Liver (tissue), 9 donors: ENCODE measurements around the gene PLCE1. TPM values are rescaled to one million over a fixed set of nuclear protein-coding genes. Genes with fewer than 3 reads are reported as not detected.

Source experiments
- DNase-seq: peaks from one replicate; pipeline ENCODE4 v3.0.0-alpha.2; 2017; ENCODE audit warnings: low spot score
- H3K27ac ChIP-seq, 2 donors: one replicate each; pipeline ENCODE4 v1.7.0; 2013; ENCODE audit warnings: inconsistent platforms in 2 of 2, low read length in 2 of 2, control low read depth in 1 of 2, low read depth in 1 of 2, mild to moderate bottlenecking in 1 of 2
- H3K27me3 ChIP-seq, 4 donors: one replicate each; pipeline versions ENCODE4 v1.6.1 to v1.7.0; 2013; ENCODE audit warnings: low read length in 3 of 4, inconsistent platforms in 1 of 4, mild to moderate bottlenecking in 1 of 4, moderate library complexity in 1 of 4; ENCODE audit not compliant: control insufficient read depth in 4 of 4, insufficient read depth in 4 of 4
- H3K36me3 ChIP-seq, 4 donors: one replicate each; pipeline versions ENCODE4 v1.6.1 to v1.7.0; 2013; ENCODE audit warnings: low read length in 3 of 4, mild to moderate bottlenecking in 3 of 4, low read depth in 1 of 4, moderate library complexity in 1 of 4; ENCODE audit not compliant: control insufficient read depth in 4 of 4, insufficient read depth in 3 of 4
- H3K4me1 ChIP-seq, 4 donors: one replicate each; pipeline versions ENCODE4 v1.6.1 to v1.7.0; 2013; ENCODE audit warnings: low read length in 3 of 4, mild to moderate bottlenecking in 3 of 4, moderate library complexity in 1 of 4; ENCODE audit not compliant: control insufficient read depth in 4 of 4, insufficient read depth in 4 of 4
- H3K4me3 ChIP-seq, 3 donors: one replicate each; pipeline versions ENCODE4 v1.6.1 to v1.7.0; 2013; ENCODE audit warnings: low read length in 3 of 3, control low read depth in 1 of 3, low read depth in 1 of 3, mild to moderate bottlenecking in 1 of 3
- H3K9ac ChIP-seq, 2 donors: one replicate each; pipeline ENCODE4 v1.7.0; 2013; ENCODE audit warnings: low read length in 2 of 2, mild to moderate bottlenecking in 2 of 2, moderate library complexity in 2 of 2, control low read depth in 1 of 2, low read depth in 1 of 2
- H3K9me3 ChIP-seq, 4 donors: one replicate each; pipeline versions ENCODE4 v1.6.1 to v1.7.0; 2013; ENCODE audit warnings: low read length in 3 of 4; ENCODE audit not compliant: control insufficient read depth in 4 of 4
- EGR1 ChIP-seq, 2 donors: IDR thresholded peaks; 2 replicates each; pipeline ENCODE4 v1.6.1; 2016 to 2018; ENCODE audit warnings: antibody characterized with exemption in 2 of 2, low read depth in 2 of 2
- FOXA1 ChIP-seq: IDR thresholded peaks from 2 replicates; pipeline ENCODE4 v1.6.1; 2016; ENCODE audit warnings: antibody characterized with exemption
- GABPA ChIP-seq, 2 donors: IDR thresholded peaks in 1 of 2; conservative IDR thresholded peaks in 1 of 2; 2 replicates each; pipeline ENCODE4 v1.6.1; 2016; ENCODE audit warnings: antibody characterized with exemption in 2 of 2, mild to moderate bottlenecking in 1 of 2, moderate library complexity in 1 of 2
- HNF4A ChIP-seq, 2 donors: conservative IDR thresholded peaks; 2 replicates each; pipeline ENCODE4 v1.6.1; 2016; ENCODE audit warnings: antibody characterized with exemption in 2 of 2, mild to moderate bottlenecking in 2 of 2
- JUND ChIP-seq, 2 donors: IDR thresholded peaks; 2 replicates each; pipeline ENCODE4 v1.6.1; 2016; ENCODE audit warnings: antibody characterized with exemption in 2 of 2
- NR2F2 ChIP-seq: IDR thresholded peaks from 2 replicates; pipeline ENCODE4 v1.6.1; 2016; ENCODE audit warnings: antibody characterized with exemption
- RAD21 ChIP-seq, 2 donors: IDR thresholded peaks; 2 replicates each; pipeline ENCODE4 v1.6.1; 2016; ENCODE audit warnings: antibody characterized with exemption in 2 of 2, mild to moderate bottlenecking in 2 of 2
- RXRA ChIP-seq, 2 donors: IDR thresholded peaks; 2 replicates each; pipeline ENCODE4 v1.6.1; 2017 to 2018; ENCODE audit warnings: antibody characterized with exemption in 2 of 2, mild to moderate bottlenecking in 1 of 2
- SP1 ChIP-seq: IDR thresholded peaks from 2 replicates; pipeline ENCODE4 v1.6.1; 2018; ENCODE audit warnings: antibody characterized with exemption, mild to moderate bottlenecking
- TAF1 ChIP-seq: conservative IDR thresholded peaks from 2 replicates; pipeline ENCODE4 v1.6.1; 2016; ENCODE audit warnings: antibody characterized with exemption, mild to moderate bottlenecking
- YY1 ChIP-seq: IDR thresholded peaks from 2 replicates; pipeline ENCODE4 v1.6.1; 2016; ENCODE audit warnings: antibody characterized with exemption, mild to moderate bottlenecking
- WGBS: extraction: QIAGEN DNeasy Blood & Tissue Kit; methylation state at CpG from one replicate; pipeline ENCODE4 v1.1.7; 2013; 5-methylcytosine and 5-hydroxymethylcytosine counted together
- polyA plus RNA-seq, 2 donors: library from polyadenylated mRNA; stranded (reverse) in 1 of 2; unstranded in 1 of 2; fragments of 200-250 nt in 1 of 2; fragments of >200 nt in 1 of 2; fragmentation: Nextera tagmentation in 1 of 2; extraction: Ambion mirVana in 1 of 2; gene quantifications; one replicate each; pipeline versions ENCODE4 v1.2.1 to v1.2.3, GENCODE V29; 2013 to 2015
- total RNA-seq, 2 donors: library from RNA; depleted of rRNA; stranded (reverse); fragments of >200 nt; gene quantifications; one replicate each; pipeline ENCODE4 v1.2.3, GENCODE V29; 2014
- TF ChIP-seq, protein P1 (sequence below): IDR thresholded peaks from 2 replicates; pipeline ENCODE4 v1.6.1; 2016; ENCODE audit warnings: antibody characterized with exemption
- TF ChIP-seq, protein P2 (sequence below): fragments of 150-350 bp; IDR thresholded peaks from 2 replicates; pipeline ENCODE4 v1.5.1; 2017; ENCODE audit warnings: improper control_type of control experiment, low read depth, low read length; ENCODE audit not compliant: missing input control
- TF ChIP-seq, protein P3 (sequence below): IDR thresholded peaks from 2 replicates; pipeline ENCODE4 v1.6.1; 2016; ENCODE audit warnings: antibody characterized with exemption
- TF ChIP-seq, protein P4 (sequence below): IDR thresholded peaks from 2 replicates; pipeline ENCODE4 v1.6.1; 2016; ENCODE audit warnings: antibody characterized with exemption
- TF ChIP-seq, protein P5 (sequence below): IDR thresholded peaks from 2 replicates; pipeline ENCODE4 v1.6.1; 2016; ENCODE audit warnings: antibody characterized with exemption, mild to moderate bottlenecking
- donor health status: healthy.
- donor health status: healthy.
- donor health status: healthy.
- donor health status: healthy.
- donor health status: healthy.

Gene PLCE1
- total and polyA plus RNA-seq, 4 donors, result 0.23 to 0.75 (median 0.39) TPM

DNA sequence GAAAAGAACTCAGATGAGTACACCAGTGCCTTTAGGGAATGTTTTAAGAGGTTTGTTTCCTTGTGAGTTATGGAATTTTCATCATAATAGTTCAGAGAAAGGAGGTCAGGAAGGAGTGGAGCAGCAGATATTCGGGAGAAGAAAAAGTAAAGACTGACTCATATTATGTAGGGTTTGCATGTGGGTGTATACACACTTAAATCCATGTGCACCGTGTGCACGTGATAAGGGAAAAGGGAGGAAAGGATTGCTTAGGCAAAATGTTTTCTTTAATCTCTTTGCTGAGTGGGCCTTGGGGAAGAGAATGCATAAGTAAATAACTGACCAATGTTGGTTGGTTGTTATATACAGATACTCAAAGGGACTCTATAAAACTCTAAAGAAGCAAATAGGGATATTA, 30.2 kb downstream of the PLCE1 start:
- Histone ChIP-seq H3K27ac (no peak overlapping the region), H3K36me3 (no peaks in the 10 kb centered on the region), H3K4me3 (no peak overlapping the region), H3K9ac (no peak overlapping the region), H3K4me1 (no peaks in the 10 kb centered on the region), H3K27me3 (no peaks in the 10 kb centered on the region), H3K9me3 (peaks cover 2 to 18% (median 11%) of the 10 kb centered on the region in 4 donors)
- no peak for DNase-seq
- WGBS, result 60% methylated on average over 3 of the region's 3 CpGs
- TF ChIP-seq GABPA (IDR thresholded peaks at IDR 0.05 in 1 of 2, conservative IDR thresholded peaks at IDR 0.05 in 1 of 2) (no peak), FOXA1 (no peak), SP1 (no peak), NR2F2 (no peak), EGR1 (IDR thresholded peaks at IDR 0.05; ENCODE audit: low read depth in 2 of 2) (no peak), RXRA (IDR thresholded peaks at IDR 0.05) (no peak), HNF4A (conservative IDR thresholded peaks at IDR 0.05) (no peak), TAF1 (no peak), YY1 (no peak), RAD21 (IDR thresholded peaks at IDR 0.05) (no peak)
- TF ChIP-seq, protein P1, sequence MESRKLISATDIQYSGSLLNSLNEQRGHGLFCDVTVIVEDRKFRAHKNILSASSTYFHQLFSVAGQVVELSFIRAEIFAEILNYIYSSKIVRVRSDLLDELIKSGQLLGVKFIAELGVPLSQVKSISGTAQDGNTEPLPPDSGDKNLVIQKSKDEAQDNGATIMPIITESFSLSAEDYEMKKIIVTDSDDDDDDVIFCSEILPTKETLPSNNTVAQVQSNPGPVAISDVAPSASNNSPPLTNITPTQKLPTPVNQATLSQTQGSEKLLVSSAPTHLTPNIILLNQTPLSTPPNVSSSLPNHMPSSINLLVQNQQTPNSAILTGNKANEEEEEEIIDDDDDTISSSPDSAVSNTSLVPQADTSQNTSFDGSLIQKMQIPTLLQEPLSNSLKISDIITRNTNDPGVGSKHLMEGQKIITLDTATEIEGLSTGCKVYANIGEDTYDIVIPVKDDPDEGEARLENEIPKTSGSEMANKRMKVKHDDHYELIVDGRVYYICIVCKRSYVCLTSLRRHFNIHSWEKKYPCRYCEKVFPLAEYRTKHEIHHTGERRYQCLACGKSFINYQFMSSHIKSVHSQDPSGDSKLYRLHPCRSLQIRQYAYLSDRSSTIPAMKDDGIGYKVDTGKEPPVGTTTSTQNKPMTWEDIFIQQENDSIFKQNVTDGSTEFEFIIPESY, result no peak
- TF ChIP-seq, protein P2, sequence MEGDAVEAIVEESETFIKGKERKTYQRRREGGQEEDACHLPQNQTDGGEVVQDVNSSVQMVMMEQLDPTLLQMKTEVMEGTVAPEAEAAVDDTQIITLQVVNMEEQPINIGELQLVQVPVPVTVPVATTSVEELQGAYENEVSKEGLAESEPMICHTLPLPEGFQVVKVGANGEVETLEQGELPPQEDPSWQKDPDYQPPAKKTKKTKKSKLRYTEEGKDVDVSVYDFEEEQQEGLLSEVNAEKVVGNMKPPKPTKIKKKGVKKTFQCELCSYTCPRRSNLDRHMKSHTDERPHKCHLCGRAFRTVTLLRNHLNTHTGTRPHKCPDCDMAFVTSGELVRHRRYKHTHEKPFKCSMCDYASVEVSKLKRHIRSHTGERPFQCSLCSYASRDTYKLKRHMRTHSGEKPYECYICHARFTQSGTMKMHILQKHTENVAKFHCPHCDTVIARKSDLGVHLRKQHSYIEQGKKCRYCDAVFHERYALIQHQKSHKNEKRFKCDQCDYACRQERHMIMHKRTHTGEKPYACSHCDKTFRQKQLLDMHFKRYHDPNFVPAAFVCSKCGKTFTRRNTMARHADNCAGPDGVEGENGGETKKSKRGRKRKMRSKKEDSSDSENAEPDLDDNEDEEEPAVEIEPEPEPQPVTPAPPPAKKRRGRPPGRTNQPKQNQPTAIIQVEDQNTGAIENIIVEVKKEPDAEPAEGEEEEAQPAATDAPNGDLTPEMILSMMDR, result no peak
- TF ChIP-seq, protein P3, sequence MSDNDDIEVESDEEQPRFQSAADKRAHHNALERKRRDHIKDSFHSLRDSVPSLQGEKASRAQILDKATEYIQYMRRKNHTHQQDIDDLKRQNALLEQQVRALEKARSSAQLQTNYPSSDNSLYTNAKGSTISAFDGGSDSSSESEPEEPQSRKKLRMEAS, result no peak
- TF ChIP-seq, protein P4, sequence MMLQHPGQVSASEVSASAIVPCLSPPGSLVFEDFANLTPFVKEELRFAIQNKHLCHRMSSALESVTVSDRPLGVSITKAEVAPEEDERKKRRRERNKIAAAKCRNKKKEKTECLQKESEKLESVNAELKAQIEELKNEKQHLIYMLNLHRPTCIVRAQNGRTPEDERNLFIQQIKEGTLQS, result no peak

DNA sequence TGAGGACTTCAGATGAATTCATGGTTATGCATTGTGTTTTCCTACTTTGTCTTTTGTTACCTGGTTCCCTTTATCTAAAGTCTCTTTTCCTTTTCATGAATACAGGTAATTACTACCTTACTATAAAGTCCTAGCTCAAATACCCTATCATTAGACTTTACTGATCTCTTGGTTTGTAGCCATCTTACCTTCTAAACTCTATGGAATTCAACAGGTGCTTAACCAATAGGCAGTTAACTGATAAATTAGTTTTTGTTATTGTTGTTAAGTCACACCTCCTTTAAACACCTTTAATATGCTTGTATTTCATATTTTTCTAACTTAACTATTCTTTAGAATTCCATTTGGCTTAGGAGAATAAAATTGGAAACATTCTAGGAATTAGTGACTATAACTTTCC, 30.7 kb downstream of the PLCE1 start:
- Histone ChIP-seq H3K4me1 (no peaks in the 10 kb centered on the region), H3K4me3 (no peak overlapping the region), H3K9me3 (peaks cover 3 to 20% (median 12%) of the 10 kb centered on the region in 4 donors), H3K27me3 (no peaks in the 10 kb centered on the region), H3K27ac (no peak overlapping the region), H3K9ac (no peak overlapping the region), H3K36me3 (no peaks in the 10 kb centered on the region)
- DNase-seq, result no peak
- TF ChIP-seq JUND (IDR thresholded peaks at IDR 0.05), result no peak

DNA sequence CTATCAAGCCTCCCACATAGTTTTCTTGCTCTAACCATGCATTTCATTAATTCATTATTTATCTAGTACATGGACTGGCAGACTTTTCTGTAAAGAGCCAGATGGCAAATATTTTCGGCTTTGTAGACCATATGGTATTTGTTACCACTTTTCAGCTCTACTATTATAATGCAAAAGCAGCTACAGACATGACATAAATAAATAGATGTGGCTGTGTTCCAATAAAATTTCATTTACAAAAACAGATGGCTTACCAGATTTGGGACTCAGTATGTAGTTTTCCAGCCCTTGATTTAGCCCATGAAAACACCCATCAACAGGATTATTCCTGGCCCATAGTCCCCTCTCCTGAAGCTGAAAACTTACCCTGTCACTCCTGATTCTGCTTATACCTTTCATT, 32.1 kb downstream of the PLCE1 start:
- Histone ChIP-seq H3K9ac (no peak overlapping the region), H3K4me1 (no peaks in the 10 kb centered on the region), H3K27ac (no peak overlapping the region), H3K36me3 (no peaks in the 10 kb centered on the region), H3K4me3 (no peak overlapping the region), H3K27me3 (no peaks in the 10 kb centered on the region), H3K9me3 (peaks cover 5 to 31% (median 15%) of the 10 kb centered on the region in 4 donors)
- DNase-seq, result no peak
- 72% methylated on average over 1 of the region's 1 CpG for WGBS
- no peak for TF ChIP-seq EGR1 (IDR thresholded peaks at IDR 0.05; ENCODE audit: low read depth in 2 of 2)
- TF ChIP-seq FOXA1, result no peak
- TF ChIP-seq, protein P2, result no peak
- TF ChIP-seq HNF4A (conservative IDR thresholded peaks at IDR 0.05), result no peak
- TF ChIP-seq, protein P3, result no peak
- TF ChIP-seq, protein P5, sequence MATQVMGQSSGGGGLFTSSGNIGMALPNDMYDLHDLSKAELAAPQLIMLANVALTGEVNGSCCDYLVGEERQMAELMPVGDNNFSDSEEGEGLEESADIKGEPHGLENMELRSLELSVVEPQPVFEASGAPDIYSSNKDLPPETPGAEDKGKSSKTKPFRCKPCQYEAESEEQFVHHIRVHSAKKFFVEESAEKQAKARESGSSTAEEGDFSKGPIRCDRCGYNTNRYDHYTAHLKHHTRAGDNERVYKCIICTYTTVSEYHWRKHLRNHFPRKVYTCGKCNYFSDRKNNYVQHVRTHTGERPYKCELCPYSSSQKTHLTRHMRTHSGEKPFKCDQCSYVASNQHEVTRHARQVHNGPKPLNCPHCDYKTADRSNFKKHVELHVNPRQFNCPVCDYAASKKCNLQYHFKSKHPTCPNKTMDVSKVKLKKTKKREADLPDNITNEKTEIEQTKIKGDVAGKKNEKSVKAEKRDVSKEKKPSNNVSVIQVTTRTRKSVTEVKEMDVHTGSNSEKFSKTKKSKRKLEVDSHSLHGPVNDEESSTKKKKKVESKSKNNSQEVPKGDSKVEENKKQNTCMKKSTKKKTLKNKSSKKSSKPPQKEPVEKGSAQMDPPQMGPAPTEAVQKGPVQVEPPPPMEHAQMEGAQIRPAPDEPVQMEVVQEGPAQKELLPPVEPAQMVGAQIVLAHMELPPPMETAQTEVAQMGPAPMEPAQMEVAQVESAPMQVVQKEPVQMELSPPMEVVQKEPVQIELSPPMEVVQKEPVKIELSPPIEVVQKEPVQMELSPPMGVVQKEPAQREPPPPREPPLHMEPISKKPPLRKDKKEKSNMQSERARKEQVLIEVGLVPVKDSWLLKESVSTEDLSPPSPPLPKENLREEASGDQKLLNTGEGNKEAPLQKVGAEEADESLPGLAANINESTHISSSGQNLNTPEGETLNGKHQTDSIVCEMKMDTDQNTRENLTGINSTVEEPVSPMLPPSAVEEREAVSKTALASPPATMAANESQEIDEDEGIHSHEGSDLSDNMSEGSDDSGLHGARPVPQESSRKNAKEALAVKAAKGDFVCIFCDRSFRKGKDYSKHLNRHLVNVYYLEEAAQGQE, result no peak
- no peak for TF ChIP-seq JUND (IDR thresholded peaks at IDR 0.05)
- TF ChIP-seq SP1, result no peak
- TF ChIP-seq NR2F2, result no peak
